Spleen (tissue), 11 donors: ENCODE measurements around the gene LMBRD2. TPM values are rescaled to one million over a fixed set of nuclear protein-coding genes. Genes with fewer than 3 reads are reported as not detected.

Source experiments
- DNase-seq: peaks from one replicate; pipeline ENCODE4 v3.0.0-alpha.2; 2020
- H3K27ac ChIP-seq, 8 donors: fragments of 200-600 bp; sonication (generic) in 7 of 8; 1 replicate in 4 of 8; 2 replicates in 4 of 8; pipeline versions ENCODE4 v1.5.0 to v1.8.0; 2016 to 2021; ENCODE audit warnings: inconsistent platforms in 4 of 8, mild to moderate bottlenecking in 4 of 8, moderate library complexity in 1 of 8
- H3K27me3 ChIP-seq, 7 donors: fragments of 200-600 bp; sonication (generic) in 6 of 7; replicated peaks in 1 of 7; 1 replicate in 4 of 7; 2 replicates in 3 of 7; pipeline versions ENCODE4 v1.5.0 to v1.8.0; 2016 to 2021; ENCODE audit warnings: inconsistent platforms in 3 of 7, mild to moderate bottlenecking in 1 of 7
- H3K36me3 ChIP-seq, 6 donors: fragments of 200-600 bp; sonication (generic) in 5 of 6; 1 replicate in 4 of 6; 2 replicates in 2 of 6; pipeline versions ENCODE4 v1.5.0 to v1.8.0; 2016 to 2021; ENCODE audit warnings: inconsistent platforms in 2 of 6
- H3K4me1 ChIP-seq, 6 donors: fragments of 200-600 bp; sonication (generic) in 5 of 6; 1 replicate in 3 of 6; 2 replicates in 3 of 6; pipeline versions ENCODE4 v1.5.0 to v1.8.0; 2016 to 2021; ENCODE audit warnings: inconsistent platforms in 3 of 6
- H3K4me3 ChIP-seq, 8 donors: fragments of 200-600 bp; sonication (generic) in 7 of 8; 1 replicate in 4 of 8; 2 replicates in 4 of 8; pipeline versions ENCODE4 v1.5.0 to v1.8.0; 2016 to 2021; ENCODE audit warnings: inconsistent platforms in 4 of 8, mild to moderate bottlenecking in 4 of 8, moderate library complexity in 2 of 8
- H3K9me3 ChIP-seq, 8 donors: fragments of 200-600 bp; sonication (generic) in 7 of 8; 1 replicate in 4 of 8; 2 replicates in 4 of 8; pipeline versions ENCODE4 v1.5.0 to v1.8.0; 2016 to 2021; ENCODE audit warnings: inconsistent platforms in 4 of 8
- POLR2A ChIP-seq, 3 donors: fragments of 450-650 bp; IDR thresholded peaks; one replicate each; pipeline ENCODE4 v1.5.1; 2017; ENCODE audit warnings: antibody characterized with exemption in 3 of 3, mild to moderate bottlenecking in 1 of 3
- POLR2AphosphoS5 ChIP-seq, 3 donors: sonication (generic); formaldehyde crosslinking; IDR thresholded peaks; one replicate each; pipeline ENCODE4 v1.5.1; 2017; ENCODE audit warnings: antibody characterized with exemption in 3 of 3
- WGBS, 5 donors: extraction: QIAGEN DNeasy Blood & Tissue Kit in 3 of 5; methylation state at CpG; one replicate each; pipeline versions ENCODE4 v1.1.5 to v1.1.7; 2013 to 2018; 5-methylcytosine and 5-hydroxymethylcytosine counted together
- intact Hi-C: fragments of 100-400 bp; cut with DNase I; formaldehyde crosslinking; loops from one replicate; pipeline ENCODE4 v1.15.0; 2023; ENCODE audit warnings: low total_unique reads
- polyA plus RNA-seq, 3 donors: library from polyadenylated mRNA; stranded (reverse); fragments of 200-250 nt; gene quantifications; one replicate each; pipeline ENCODE4 v1.2.1, GENCODE V29; 2013
- total RNA-seq, 7 donors: library from RNA; depleted of rRNA in 3 of 7; stranded (reverse); fragments of >200 nt in 3 of 7; fragmentation: NEBNext Ultra II Directional in 4 of 7; extraction: Animal tissue kit (Norgen Biotek cat#: 25700) in 4 of 7; gene quantifications; one replicate each; pipeline versions ENCODE4 v1.1.0 to v1.2.1, GENCODE V29; 2016 to 2021
- TF ChIP-seq, protein P1 (sequence below), 11 experiments: fragments of 200-600 bp in 7 of 11; fragments of 450-650 bp in 4 of 11; sonication (generic) in 4 of 11; IDR thresholded peaks in 8 of 11; conservative IDR thresholded peaks in 3 of 11; 1 replicate in 7 of 11; 2 replicates in 4 of 11; pipeline versions ENCODE4 v1.4.0 to v1.8.0; 2016 to 2021; ENCODE audit warnings: antibody characterized with exemption in 11 of 11, inconsistent platforms in 4 of 11, mild to moderate bottlenecking in 1 of 11
- donor health status: healthy with polysubstance abuse.
- donor health status: DM: no; HTN: no; CAD: no; lungs with moderate emphysema.
- donor health status: DM: no; HTN: no; CAD: no.
- donor health status: Bipolar disorder and iron deficiency.
- donor health status: healthy.
- donor health status: DM: no; HTN: no; CAD: no.
- donor health status: DM: yes; HTN: yes; CAD: no.

LMBRD2 gene
- total and polyA plus RNA-seq, 10 donors = 1.4 to 19.5 (median 12.2) TPM

DNA sequence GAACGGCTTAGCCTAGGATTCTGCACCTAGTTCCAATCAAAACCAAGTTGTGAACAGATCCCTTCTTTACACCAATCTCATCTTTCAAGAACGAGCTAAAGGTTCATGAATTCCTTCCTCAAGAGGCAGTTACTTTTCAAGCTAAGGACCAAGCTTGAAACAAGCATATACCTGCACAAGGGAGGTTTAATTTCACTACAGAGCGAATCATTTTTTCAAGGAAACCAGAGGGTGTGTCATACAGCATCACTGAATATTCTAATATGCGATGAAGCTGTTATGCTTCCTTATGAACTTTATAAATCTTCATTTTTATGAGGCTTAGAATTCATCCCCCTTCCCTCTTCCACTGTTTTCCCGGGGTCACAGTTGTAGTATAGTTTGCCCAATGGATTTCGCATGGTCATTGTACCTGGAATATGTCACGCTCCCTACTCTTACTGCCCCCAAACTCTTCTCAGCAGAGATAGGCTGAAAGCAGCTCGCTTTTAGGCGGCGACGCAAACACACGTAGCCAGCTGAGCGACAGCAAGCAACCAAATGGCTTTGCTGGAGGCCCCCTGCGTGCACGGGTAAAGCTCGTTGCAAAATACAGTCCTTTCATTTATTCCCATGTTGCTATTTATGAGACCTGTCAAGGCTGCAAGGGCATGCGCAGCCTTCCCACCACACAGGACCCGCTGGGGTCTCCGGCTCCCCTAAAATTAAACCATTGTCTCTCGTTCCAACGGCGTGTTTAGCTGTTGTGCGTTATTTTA, 832 bp downstream of the LMBRD2 start:
- TF ChIP-seq, protein P1, sequence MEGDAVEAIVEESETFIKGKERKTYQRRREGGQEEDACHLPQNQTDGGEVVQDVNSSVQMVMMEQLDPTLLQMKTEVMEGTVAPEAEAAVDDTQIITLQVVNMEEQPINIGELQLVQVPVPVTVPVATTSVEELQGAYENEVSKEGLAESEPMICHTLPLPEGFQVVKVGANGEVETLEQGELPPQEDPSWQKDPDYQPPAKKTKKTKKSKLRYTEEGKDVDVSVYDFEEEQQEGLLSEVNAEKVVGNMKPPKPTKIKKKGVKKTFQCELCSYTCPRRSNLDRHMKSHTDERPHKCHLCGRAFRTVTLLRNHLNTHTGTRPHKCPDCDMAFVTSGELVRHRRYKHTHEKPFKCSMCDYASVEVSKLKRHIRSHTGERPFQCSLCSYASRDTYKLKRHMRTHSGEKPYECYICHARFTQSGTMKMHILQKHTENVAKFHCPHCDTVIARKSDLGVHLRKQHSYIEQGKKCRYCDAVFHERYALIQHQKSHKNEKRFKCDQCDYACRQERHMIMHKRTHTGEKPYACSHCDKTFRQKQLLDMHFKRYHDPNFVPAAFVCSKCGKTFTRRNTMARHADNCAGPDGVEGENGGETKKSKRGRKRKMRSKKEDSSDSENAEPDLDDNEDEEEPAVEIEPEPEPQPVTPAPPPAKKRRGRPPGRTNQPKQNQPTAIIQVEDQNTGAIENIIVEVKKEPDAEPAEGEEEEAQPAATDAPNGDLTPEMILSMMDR (IDR thresholded peaks at IDR 0.05 in 8 of 11, conservative IDR thresholded peaks at IDR 0.05 in 3 of 11) = no peak
- peak in 1 of 3 donors; percentile 4 for TF ChIP-seq POLR2AphosphoS5 (IDR thresholded peaks at IDR 0.05)
- TF ChIP-seq POLR2A (IDR thresholded peaks at IDR 0.05) = no peak
- no peaks in the 10 kb centered on the region for H3K27me3 ChIP-seq
- whole genome bisulfite sequencing, 5 donors = 3 to 5% (median 3%) methylated on average over 23 of the region's 23 CpGs
- H3K4me1 ChIP-seq = peaks cover 17 to 87% (median 44%) of the 10 kb centered on the region in 6 donors
- intact Hi-C loops = loop anchor here (10.0 kb wide), 1 partner anchor 84 kb away; no protein-coding TSS in a partner anchor
- H3K36me3 ChIP-seq = peaks cover 0 to 24% (median 4%) of the 10 kb centered on the region in 6 donors
- peak overlapping the region; percentile 73 to 90 (median 88) for H3K27ac ChIP-seq
- no peaks in the 10 kb centered on the region for H3K9me3 ChIP-seq
- H3K4me3 ChIP-seq = peak overlapping the region; percentile 74 to 98 (median 87)
- peak; percentile 89 for DNase-seq

DNA sequence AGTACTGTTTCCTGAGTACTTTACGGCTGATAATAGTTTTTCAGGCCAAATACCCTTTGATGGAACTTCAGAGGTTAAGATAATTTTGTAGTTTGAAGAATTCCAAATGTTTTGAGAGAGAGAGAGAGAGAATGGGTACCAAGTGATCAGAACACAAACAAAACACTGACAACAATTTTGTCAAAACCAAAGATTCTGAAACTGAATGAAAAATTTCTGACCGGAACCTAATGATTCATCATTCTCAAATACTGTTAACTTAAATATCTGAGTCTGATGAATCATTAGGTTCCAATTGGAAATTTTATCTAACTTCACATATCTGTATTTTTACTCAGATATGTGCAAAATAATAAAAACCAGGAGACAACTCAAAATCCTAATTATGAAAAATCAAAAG, 4.0 kb downstream of the LMBRD2 start:
- Histone ChIP-seq H3K27ac (no peak overlapping the region), H3K4me1 (peaks cover 7 to 56% (median 25%) of the 10 kb centered on the region in 6 donors), H3K36me3 (peaks cover 0 to 6% (median under 1%) of the 10 kb centered on the region in 6 donors), H3K9me3 (no peaks in the 10 kb centered on the region), H3K27me3 (no peaks in the 10 kb centered on the region), H3K4me3 (no peak overlapping the region)
- 47 to 88% (median 87%) methylated on average over 2 of the region's 2 CpGs for WGBS, 5 donors
- intact Hi-C loops = no loop called here
- TF ChIP-seq POLR2A (IDR thresholded peaks at IDR 0.05) (no peak), POLR2AphosphoS5 (IDR thresholded peaks at IDR 0.05) (no peak)
- TF ChIP-seq, protein P1 (IDR thresholded peaks at IDR 0.05 in 8 of 11, conservative IDR thresholded peaks at IDR 0.05 in 3 of 11) = no peak
- no peak for DNase-seq

DNA sequence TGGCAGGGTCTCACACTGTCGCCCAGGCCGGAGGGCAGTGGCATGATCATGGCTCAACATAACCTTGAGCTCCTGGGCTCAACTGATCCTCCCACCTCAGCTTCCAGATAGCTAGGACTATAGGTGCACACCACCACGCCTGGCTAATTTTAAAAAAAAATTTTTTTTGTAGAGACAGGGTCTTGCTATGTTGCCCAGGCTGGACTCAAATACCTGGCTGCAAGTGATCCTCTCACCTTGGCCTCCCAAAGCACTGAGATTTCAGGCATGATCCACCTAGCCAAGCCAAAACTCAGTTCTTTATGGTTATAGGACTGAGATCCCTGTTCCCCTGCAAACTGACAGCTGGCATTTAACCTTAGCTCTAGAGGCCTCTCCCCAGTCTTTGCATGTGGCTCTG, 5.3 kb downstream of the LMBRD2 start:
- TF ChIP-seq POLR2A (IDR thresholded peaks at IDR 0.05) (no peak), POLR2AphosphoS5 (IDR thresholded peaks at IDR 0.05) (no peak)
- TF ChIP-seq, protein P1 (IDR thresholded peaks at IDR 0.05 in 8 of 11, conservative IDR thresholded peaks at IDR 0.05 in 3 of 11) = no peak
- 65 to 94% (median 81%) methylated on average over 3 of the region's 3 CpGs for WGBS, 5 donors

DNA sequence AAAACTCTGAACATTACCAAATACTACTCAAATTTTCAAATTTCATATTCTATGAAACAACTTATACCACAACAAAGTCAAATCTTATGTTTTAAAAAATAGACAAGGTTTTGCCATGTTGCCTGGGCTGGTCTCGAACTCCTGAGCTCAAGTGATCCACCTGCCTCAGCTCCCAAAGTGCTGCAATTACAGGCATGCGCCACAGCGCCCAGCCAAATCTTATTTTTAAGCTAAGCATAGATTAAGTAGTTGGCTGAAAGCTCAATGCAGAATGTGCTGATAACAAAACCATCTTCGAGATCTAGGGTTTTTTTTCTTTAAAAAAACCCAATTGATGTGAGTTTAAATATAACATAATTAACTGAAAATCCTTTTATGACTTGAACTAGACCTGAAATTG, 6.4 kb downstream of the LMBRD2 start:
- Histone ChIP-seq H3K36me3 (peaks cover 0 to 29% (median 18%) of the 10 kb centered on the region in 6 donors), H3K27me3 (no peaks in the 10 kb centered on the region), H3K4me3 (no peak overlapping the region), H3K27ac (no peak overlapping the region), H3K4me1 (peaks cover 1 to 39% (median 12%) of the 10 kb centered on the region in 6 donors), H3K9me3 (peaks cover 0 to 1% (median 0%) of the 10 kb centered on the region in 8 donors)
- 94 to 98% (median 97%) methylated on average over 4 of the region's 4 CpGs for WGBS, 5 donors
- DNase-seq = no peak
- intact Hi-C loops = no loop called here
- TF ChIP-seq POLR2A (IDR thresholded peaks at IDR 0.05) (no peak), POLR2AphosphoS5 (IDR thresholded peaks at IDR 0.05) (no peak)
- TF ChIP-seq, protein P1 (IDR thresholded peaks at IDR 0.05 in 8 of 11, conservative IDR thresholded peaks at IDR 0.05 in 3 of 11) = no peak

More for the DNA sequence above, 5.3 kb downstream of the LMBRD2 start:
- DNase-seq = no peak
- no peaks in the 10 kb centered on the region for H3K27me3 ChIP-seq
- H3K36me3 ChIP-seq = peaks cover 0 to 19% (median 9%) of the 10 kb centered on the region in 6 donors
- no peaks in the 10 kb centered on the region for H3K9me3 ChIP-seq
- H3K27ac ChIP-seq = no peak overlapping the region
- intact Hi-C loops = no loop called here
- no peak overlapping the region for H3K4me3 ChIP-seq
- H3K4me1 ChIP-seq = peaks cover 6 to 49% (median 20%) of the 10 kb centered on the region in 6 donors
